Aorta (tissue), 5 donors: ENCODE results near the gene SLC6A9. TPM values are rescaled to one million over a fixed set of nuclear protein-coding genes. Genes with fewer than 3 reads are reported as not detected.

Experiments
- ATAC-seq: fragments of 200-7000 bp; cut with Tn5 transposase; one replicate; pipeline ENCODE4 v1.9.1; 2022; ENCODE audit warnings: moderate library complexity; ENCODE audit not compliant: low FRiP score
- DNase-seq, 2 donors: peaks; one replicate each; pipeline ENCODE4 v3.0.0-alpha.2; 2020
- H3K27ac ChIP-seq, 2 donors: one replicate each; pipeline ENCODE4 v1.5.1; 2013; ENCODE audit warnings: low read length in 2 of 2, mild to moderate bottlenecking in 2 of 2, moderate library complexity in 2 of 2, control low read depth in 1 of 2, inconsistent platforms in 1 of 2, low read depth in 1 of 2
- H3K27me3 ChIP-seq, 2 donors: one replicate each; pipeline ENCODE4 v1.6.1; 2013; ENCODE audit warnings: control low read depth in 1 of 2, low read length in 1 of 2, mild to moderate bottlenecking in 1 of 2, moderate library complexity in 1 of 2; ENCODE audit not compliant: insufficient read depth in 2 of 2, control insufficient read depth in 1 of 2
- H3K36me3 ChIP-seq, 2 donors: one replicate each; pipeline ENCODE4 v1.6.1; 2013; ENCODE audit warnings: control low read depth in 1 of 2, low read length in 1 of 2, mild to moderate bottlenecking in 1 of 2; ENCODE audit not compliant: insufficient read depth in 2 of 2, control insufficient read depth in 1 of 2
- H3K4me1 ChIP-seq, 2 donors: one replicate each; pipeline ENCODE4 v1.6.1; 2013; ENCODE audit warnings: low read length in 2 of 2, control low read depth in 1 of 2, mild to moderate bottlenecking in 1 of 2, moderate library complexity in 1 of 2; ENCODE audit not compliant: insufficient read depth in 2 of 2, control insufficient read depth in 1 of 2
- H3K4me3 ChIP-seq, 2 donors: one replicate each; pipeline ENCODE4 v1.5.1; 2013; ENCODE audit warnings: low read length in 2 of 2, control low read depth in 1 of 2, mild to moderate bottlenecking in 1 of 2
- H3K9me3 ChIP-seq: one replicate; pipeline ENCODE4 v1.6.1; 2013; ENCODE audit warnings: mild to moderate bottlenecking, low read length; ENCODE audit not compliant: control insufficient read depth
- WGBS, 2 donors: extraction: QIAGEN DNeasy Blood & Tissue Kit; methylation state at CpG; one replicate each; pipeline ENCODE4 v1.1.7; 2013; 5-methylcytosine and 5-hydroxymethylcytosine counted together
- intact Hi-C, 2 donors: fragments of 100-400 bp; cut with DNase I; formaldehyde crosslinking; loops; one replicate each; pipeline versions ENCODE4 v1.14.2 to v1.15.0; 2022
- polyA plus RNA-seq, 2 donors: library from polyadenylated mRNA; stranded (reverse); fragments of 200-250 nt; gene quantifications; one replicate each; pipeline ENCODE4 v1.2.3, GENCODE V29; 2013
- total RNA-seq, 2 donors: library from RNA; stranded (reverse); fragmentation: NEBNext Ultra II Directional; extraction: Animal tissue kit (Norgen Biotek cat#: 25700); gene quantifications; one replicate each; pipeline ENCODE4 v1.2.1, GENCODE V29; 2021
- donor health status: healthy with polysubstance abuse.
- donor health status: Bipolar disorder and iron deficiency.
- donor health status: DM: no; HTN: no; CAD: no.
- donor health status: DM: no; HTN: no; CAD: no.
- donor health status: DM: yes; HTN: yes; CAD: no.

SLC6A9 gene
- total and polyA plus RNA-seq, 4 donors, result 1.3 to 18.9 (median 6.5) TPM

DNA sequence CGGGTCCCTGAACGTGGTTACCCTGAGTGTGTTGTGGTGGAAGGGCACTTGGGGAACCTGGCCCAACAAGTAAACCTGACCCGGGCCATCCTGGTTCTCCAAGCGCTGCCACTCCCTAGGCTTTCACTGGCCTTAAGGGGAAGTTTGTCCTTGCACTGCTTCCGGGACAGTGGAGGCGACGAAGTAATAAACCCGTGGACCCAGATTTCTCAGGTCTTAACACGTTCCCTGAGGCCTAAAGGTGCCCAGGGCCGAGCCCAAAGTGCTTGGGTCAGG lies 40.1 kb downstream of the SLC6A9 start:
- no peaks in the 10 kb centered on the region for H3K4me1 ChIP-seq
- no peak overlapping the region for H3K4me3 ChIP-seq
- no peak for DNase-seq
- peak; percentile 23 for ATAC-seq
- peak overlapping the region in 1 of 2 donors; percentile 34 for H3K27ac ChIP-seq
- H3K36me3 ChIP-seq, result no peaks in the 10 kb centered on the region
- no peaks in the 10 kb centered on the region for H3K27me3 ChIP-seq
- 0 to 1% methylated on average over 10 of the region's 10 CpGs for WGBS, 2 donors
- H3K9me3 ChIP-seq, result no peaks in the 10 kb centered on the region
- intact Hi-C loops, result loop anchor here in 1 of 2 donors (5.0 to 10.0 kb wide), 2 partner anchors 41 to 224 kb away; partner anchors contain the start of genes DMAP1 and SLC6A9

GRCh38 chr1:43990271-43991199 lies 40.7 kb downstream of the SLC6A9 start:
- Histone ChIP-seq H3K9me3 (no peaks in the 10 kb centered on the region), H3K27ac (peak overlapping the region in 1 of 2 donors; percentile 34), H3K27me3 (no peaks in the 10 kb centered on the region), H3K36me3 (no peaks in the 10 kb centered on the region), H3K4me1 (no peaks in the 10 kb centered on the region), H3K4me3 (no peak overlapping the region)
- DNase-seq (peak in 1 of 2 donors; percentile 68), ATAC-seq (no peak)
- intact Hi-C loops, result loop anchor here in 1 of 2 donors (5.0 to 10.0 kb wide), 2 partner anchors 42 to 224 kb away; partner anchors contain the start of genes DMAP1 and SLC6A9
- 67 to 69% methylated on average over 19 of the region's 19 CpGs for WGBS, 2 donors

DNA sequence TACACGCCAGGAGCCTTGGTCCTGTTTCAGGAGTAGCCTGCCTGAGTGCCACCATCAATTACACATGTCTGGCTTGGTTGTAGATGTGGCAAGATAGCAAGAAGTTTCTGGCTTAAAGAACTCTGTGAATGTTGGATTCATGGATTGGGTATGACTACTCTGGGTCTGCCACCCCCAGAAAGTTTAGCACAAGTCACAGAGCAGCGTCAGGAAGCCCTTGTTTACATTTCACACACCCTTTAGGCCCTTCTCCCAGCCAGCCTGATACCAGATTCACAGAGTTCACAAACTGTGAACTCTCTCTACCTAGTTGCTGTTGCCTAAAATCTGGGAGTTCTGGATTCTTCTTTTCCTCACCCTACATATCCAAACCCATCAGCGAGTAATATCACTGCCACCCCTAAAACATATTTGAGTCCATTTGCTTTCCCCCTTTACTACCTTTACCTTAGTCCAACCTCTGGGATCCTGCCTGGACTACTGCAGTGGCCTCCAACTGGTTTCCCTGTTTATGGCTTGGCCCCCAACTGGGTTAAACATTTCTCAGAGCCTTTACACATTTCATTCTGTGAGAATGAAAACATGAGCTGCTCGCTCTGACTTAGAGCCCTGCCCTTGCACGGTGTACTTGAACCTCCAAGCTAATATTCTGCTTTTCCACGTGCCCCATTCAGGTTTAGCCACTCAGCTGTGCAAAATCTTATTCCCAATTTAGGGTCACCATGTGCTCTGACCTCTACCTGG lies 43.9 kb downstream of the SLC6A9 start:
- no peaks in the 10 kb centered on the region for H3K36me3 ChIP-seq
- no peaks in the 10 kb centered on the region for H3K4me1 ChIP-seq
- no peak overlapping the region for H3K27ac ChIP-seq
- no peak for ATAC-seq
- WGBS, 2 donors, result 68 to 73% methylated on average over 6 of the region's 6 CpGs
- no peak for DNase-seq
- H3K9me3 ChIP-seq, result no peaks in the 10 kb centered on the region
- no peak overlapping the region for H3K4me3 ChIP-seq
- intact Hi-C loops, result no loop called here
- H3K27me3 ChIP-seq, result no peaks in the 10 kb centered on the region

- Histone ChIP-seq H3K4me3 (no peak overlapping the region), H3K27me3 (no peaks in the 10 kb centered on the region), H3K36me3 (no peaks in the 10 kb centered on the region), H3K9me3 (no peaks in the 10 kb centered on the region), H3K27ac (no peak overlapping the region), H3K4me1 (no peaks in the 10 kb centered on the region)
- 70 to 75% methylated on average over 6 of the region's 6 CpGs for WGBS, 2 donors
- ATAC-seq (no peak), DNase-seq (no peak)
- intact Hi-C loops, result no loop called here
These were observed 44.5 kb downstream of the SLC6A9 start for GRCh38 chr1:43986712-43987111.

DNA sequence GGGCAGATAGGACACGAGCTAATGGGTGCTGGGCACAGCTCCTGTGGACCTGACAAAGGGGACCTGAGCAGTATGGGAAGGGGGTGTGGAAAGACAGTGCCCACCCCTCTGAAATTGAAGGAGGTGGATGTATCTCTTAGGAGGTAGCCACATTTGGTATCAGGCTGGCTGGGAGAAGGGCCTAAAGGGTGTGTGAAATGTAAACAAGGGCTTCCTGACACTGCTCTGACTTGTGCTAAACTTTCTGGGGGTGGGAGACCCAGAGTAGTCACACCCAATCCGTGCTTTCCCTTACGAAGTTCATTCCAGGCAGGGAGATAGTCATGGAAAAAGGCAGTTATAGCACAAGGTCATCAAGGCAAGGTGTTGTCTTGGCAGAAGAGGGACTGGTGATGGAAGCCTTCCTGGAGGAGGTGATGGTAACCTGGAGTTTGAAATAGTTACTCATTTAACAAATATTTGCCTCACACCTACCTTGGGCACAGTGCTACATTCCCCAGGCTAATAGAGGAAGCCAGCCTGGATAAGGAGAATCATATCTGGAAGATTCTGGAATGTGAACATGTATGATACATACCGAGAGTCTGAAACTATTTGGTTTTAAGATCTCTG lies 45.2 kb downstream of the SLC6A9 start:
- H3K27ac ChIP-seq, result no peak overlapping the region
- ATAC-seq (no peak), DNase-seq (no peak)
- 77 to 81% methylated on average over 4 of the region's 4 CpGs for WGBS, 2 donors
- no peaks in the 10 kb centered on the region for H3K9me3 ChIP-seq
- H3K4me1 ChIP-seq, result no peaks in the 10 kb centered on the region
- no peak overlapping the region for H3K4me3 ChIP-seq
- intact Hi-C loops, result no loop called here
- no peaks in the 10 kb centered on the region for H3K36me3 ChIP-seq
- no peaks in the 10 kb centered on the region for H3K27me3 ChIP-seq

GRCh38 chr1:43984855-43985254 lies 46.4 kb downstream of the SLC6A9 start:
- 93 to 97% methylated on average over 14 to 16 of the region's 16 CpGs for WGBS, 2 donors
- no peaks in the 10 kb centered on the region for H3K9me3 ChIP-seq
- no peaks in the 10 kb centered on the region for H3K27me3 ChIP-seq
- intact Hi-C loops, result no loop called here
- DNase-seq (no peak), ATAC-seq (no peak)
- no peaks in the 10 kb centered on the region for H3K36me3 ChIP-seq
- no peak overlapping the region for H3K4me3 ChIP-seq
- no peak overlapping the region for H3K27ac ChIP-seq
- H3K4me1 ChIP-seq, result no peaks in the 10 kb centered on the region

DNA sequence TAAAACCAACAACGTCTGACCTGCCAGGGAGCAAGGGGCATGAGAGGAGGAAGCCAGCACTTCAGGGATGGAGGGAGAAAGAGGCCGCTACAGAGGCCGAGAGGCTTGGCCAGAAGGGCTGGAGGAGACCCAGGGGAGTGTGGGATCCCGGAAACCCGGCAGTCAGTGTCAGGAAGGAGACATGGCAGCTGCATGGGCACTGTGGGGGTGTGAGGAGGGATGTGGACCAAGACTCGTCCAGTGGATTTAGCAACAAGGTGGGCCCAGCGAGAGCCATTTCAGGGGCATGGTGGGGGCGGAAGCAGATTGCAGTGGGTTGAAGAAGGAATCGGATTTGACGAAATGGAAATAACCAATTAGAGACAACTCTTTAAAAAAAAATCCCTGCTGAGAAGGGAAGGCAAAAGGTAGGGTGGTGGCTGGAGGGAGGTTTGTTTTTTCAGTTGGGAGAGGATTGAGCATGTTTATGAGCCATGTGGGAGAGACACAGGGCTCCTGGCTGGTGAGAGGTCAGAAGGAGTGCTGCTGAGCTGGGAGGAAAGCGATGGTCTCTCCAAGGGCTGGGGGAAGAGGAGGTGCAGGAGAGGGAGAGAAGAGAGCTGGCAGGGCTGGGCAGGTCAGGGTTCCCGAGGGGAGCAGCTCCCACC lies 47.9 kb downstream of the SLC6A9 start:
- 71 to 77% methylated on average over 12 of the region's 12 CpGs for WGBS, 2 donors

GRCh38 chr1:43982808-43983207 lies 48.5 kb downstream of the SLC6A9 start:
- Histone ChIP-seq H3K27ac (no peak overlapping the region), H3K4me3 (no peak overlapping the region), H3K36me3 (no peaks in the 10 kb centered on the region), H3K4me1 (no peaks in the 10 kb centered on the region), H3K9me3 (no peaks in the 10 kb centered on the region), H3K27me3 (no peaks in the 10 kb centered on the region)
- ATAC-seq (no peak), DNase-seq (peak; percentile 46 to 69)
- intact Hi-C loops, result no loop called here
- WGBS, 2 donors, result 83 to 84% methylated on average over 15 of the region's 15 CpGs

More for the DNA sequence above, 47.9 kb downstream of the SLC6A9 start:
- H3K36me3 ChIP-seq, result no peaks in the 10 kb centered on the region
- no peak overlapping the region for H3K4me3 ChIP-seq
- no peaks in the 10 kb centered on the region for H3K27me3 ChIP-seq
- H3K27ac ChIP-seq, result no peak overlapping the region
- H3K4me1 ChIP-seq, result no peaks in the 10 kb centered on the region
- intact Hi-C loops, result no loop called here
- ATAC-seq (no peak), DNase-seq (peak in 1 of 2 donors; percentile 18)
- H3K9me3 ChIP-seq, result no peaks in the 10 kb centered on the region
